H9 (cell line): ENCODE measurements around the gene PDHB. TPM values are rescaled to one million over a fixed set of nuclear protein-coding genes. Genes with fewer than 3 reads are reported as not detected.

Source experiments
- DNase-seq: peaks from one replicate; pipeline ENCODE4 v3.0.0-alpha.2; 2017
- H2AFZ ChIP-seq: one replicate; pipeline ENCODE4 v1.6.1; 2013; ENCODE audit warnings: mild to moderate bottlenecking, low read length, control low read depth, moderate library complexity
- H2AK5ac ChIP-seq: 2 replicates; pipeline ENCODE4 v1.6.1; 2013; ENCODE audit warnings: low read length, control low read depth, mixed read lengths; ENCODE audit not compliant: insufficient read length
- H2BK120ac ChIP-seq: one replicate; pipeline ENCODE4 v1.6.1; 2013; ENCODE audit warnings: low read depth, mild to moderate bottlenecking, low read length, control low read depth, inconsistent platforms; ENCODE audit not compliant: poor library complexity, severe bottlenecking
- H2BK12ac ChIP-seq: 2 replicates; pipeline ENCODE4 v1.6.1; 2013; ENCODE audit warnings: low read length, control low read depth, mixed read lengths, low read depth; ENCODE audit not compliant: insufficient read length
- H2BK15ac ChIP-seq: 2 replicates; pipeline ENCODE4 v1.6.1; 2013; ENCODE audit warnings: low read depth, low read length, control low read depth
- H2BK20ac ChIP-seq: one replicate; pipeline ENCODE4 v1.6.1; 2013; ENCODE audit warnings: low read depth, mild to moderate bottlenecking, low read length, control low read depth, inconsistent platforms; ENCODE audit not compliant: poor library complexity, severe bottlenecking
- H2BK5ac ChIP-seq: 2 replicates; pipeline ENCODE4 v1.6.1; 2013; ENCODE audit warnings: low read length, control low read depth, mixed read lengths; ENCODE audit not compliant: insufficient read length
- H3K14ac ChIP-seq: 2 replicates; pipeline ENCODE4 v1.6.1; 2013; ENCODE audit warnings: low read length, control low read depth; ENCODE audit not compliant: insufficient read depth
- H3K18ac ChIP-seq: 2 replicates; pipeline ENCODE4 v1.6.1; 2013; ENCODE audit warnings: low read depth, mild to moderate bottlenecking, mixed read lengths, low read length, control low read depth; ENCODE audit not compliant: insufficient read length
- H3K23ac ChIP-seq: 2 replicates; pipeline ENCODE4 v1.6.1; 2013; ENCODE audit warnings: low read length, control low read depth, mixed read lengths, low read depth; ENCODE audit not compliant: insufficient read length
- H3K23me2 ChIP-seq: 2 replicates; pipeline ENCODE4 v1.6.1; 2013; ENCODE audit warnings: low read depth, mild to moderate bottlenecking, mixed read lengths, low read length, control low read depth; ENCODE audit not compliant: insufficient read length, poor library complexity, severe bottlenecking
- H3K27ac ChIP-seq: 2 replicates; pipeline ENCODE4 v1.5.1; 2013; ENCODE audit warnings: low read length, control low read depth, mixed read lengths, low read depth; ENCODE audit not compliant: insufficient read length
- H3K27me3 ChIP-seq: 2 replicates; pipeline ENCODE4 v1.6.1; 2013; ENCODE audit warnings: low read length, control low read depth, inconsistent platforms; ENCODE audit not compliant: insufficient read depth
- H3K4ac ChIP-seq: 2 replicates; pipeline ENCODE4 v1.6.1; 2013; ENCODE audit warnings: low read depth, mild to moderate bottlenecking, control low read depth, inconsistent platforms, low read length, moderate library complexity
- H3K4me1 ChIP-seq: 2 replicates; pipeline ENCODE4 v1.6.1; 2013; ENCODE audit warnings: low read length, control low read depth, inconsistent platforms; ENCODE audit not compliant: insufficient read depth
- H3K4me2 ChIP-seq: 2 replicates; pipeline ENCODE4 v1.6.1; 2013; ENCODE audit warnings: low read length, control low read depth, mixed read lengths; ENCODE audit not compliant: insufficient read length, insufficient read depth
- H3K56ac ChIP-seq: 2 replicates; pipeline ENCODE4 v1.6.1; 2013; ENCODE audit warnings: low read depth, mild to moderate bottlenecking, mixed read lengths, low read length, control low read depth; ENCODE audit not compliant: insufficient read length
- H3K79me1 ChIP-seq: 2 replicates; pipeline ENCODE4 v1.6.1; 2013; ENCODE audit warnings: low read depth, mild to moderate bottlenecking, moderate library complexity, low read length, control low read depth, inconsistent platforms; ENCODE audit not compliant: insufficient read depth, poor library complexity, severe bottlenecking
- H3K79me2 ChIP-seq: 2 replicates; pipeline ENCODE4 v1.6.1; 2013; ENCODE audit warnings: low read length, control low read depth, inconsistent platforms; ENCODE audit not compliant: insufficient read depth
- H3K9ac ChIP-seq: 2 replicates; pipeline ENCODE4 v1.6.1; 2013; ENCODE audit warnings: low read length, control low read depth, mixed read lengths; ENCODE audit not compliant: insufficient read length; ENCODE audit errors: extremely low read depth
- H3K9me3 ChIP-seq: one replicate; pipeline ENCODE4 v1.6.1; 2013; ENCODE audit warnings: low read depth, low read length, inconsistent platforms; ENCODE audit not compliant: control insufficient read depth
- H3T11ph ChIP-seq: one replicate; pipeline ENCODE4 v1.6.1; 2013; ENCODE audit warnings: mild to moderate bottlenecking, low read length, control low read depth, inconsistent platforms
- H4K20me1 ChIP-seq: one replicate; pipeline ENCODE4 v1.6.1; 2013; ENCODE audit not compliant: control insufficient read depth, insufficient read length, insufficient read depth
- H4K5ac ChIP-seq: 2 replicates; pipeline ENCODE4 v1.6.1; 2013; ENCODE audit warnings: low read depth, mild to moderate bottlenecking, mixed read lengths, low read length, control low read depth; ENCODE audit not compliant: insufficient read length
- H4K8ac ChIP-seq: replicated peaks from 2 replicates; pipeline ENCODE4 v1.6.1; 2013; ENCODE audit warnings: low read length, control low read depth, mixed read lengths, low read depth; ENCODE audit not compliant: insufficient read length
- H4K91ac ChIP-seq: 2 replicates; pipeline ENCODE4 v1.6.1; 2013; ENCODE audit warnings: low read depth, mild to moderate bottlenecking, moderate library complexity, mixed read lengths, low read length, control low read depth; ENCODE audit not compliant: insufficient read length
- H3K27ac Mint-ChIP-seq, 3 experiments: 2 replicates in 2 of 3; 3 replicates in 1 of 3; pipeline ENCODE4 v1.8.0; 2020 to 2021; ENCODE audit warnings: mixed read lengths in 3 of 3, mild to moderate bottlenecking in 1 of 3, moderate library complexity in 1 of 3
- H3K27me3 Mint-ChIP-seq: 2 replicates; pipeline ENCODE4 v1.8.0; 2021; ENCODE audit warnings: low read depth, mild to moderate bottlenecking, moderate library complexity, mixed read lengths
- H3K36me3 Mint-ChIP-seq, 3 experiments: 2 replicates in 2 of 3; 3 replicates in 1 of 3; pipeline ENCODE4 v1.8.0; 2020 to 2021; ENCODE audit warnings: low read depth in 3 of 3, mixed read lengths in 3 of 3; ENCODE audit not compliant: insufficient read depth in 1 of 3
- H3K4me1 Mint-ChIP-seq, 2 experiments: 2 replicates each; pipeline ENCODE4 v1.8.0; 2020; ENCODE audit warnings: mixed read lengths in 2 of 2
- H3K4me3 Mint-ChIP-seq, 2 experiments: 2 replicates in 1 of 2; 3 replicates in 1 of 2; pipeline ENCODE4 v1.8.0; 2020 to 2021; ENCODE audit warnings: mild to moderate bottlenecking in 2 of 2, mixed read lengths in 2 of 2, moderate library complexity in 1 of 2
- H3K9me3 Mint-ChIP-seq, 2 experiments: 2 replicates in 1 of 2; 3 replicates in 1 of 2; pipeline ENCODE4 v1.8.0; 2020; ENCODE audit warnings: mild to moderate bottlenecking in 2 of 2, mixed read lengths in 2 of 2, moderate library complexity in 1 of 2
- WGBS: extraction: QIAGEN DNeasy Blood & Tissue Kit; methylation state at CpG from one replicate; pipeline ENCODE4 v1.1.7; 2013; ENCODE audit warnings: missing lambda C conversion rate, low lambda C conversion rate, mixed read lengths; ENCODE audit not compliant: insufficient read length; ENCODE audit errors: extremely low coverage; 5-methylcytosine and 5-hydroxymethylcytosine counted together
- total RNA-seq: library from RNA; stranded (reverse); gene quantifications from 2 replicates; pipeline ENCODE4 v1.2.1, GENCODE V29; 2021
- TF ChIP-seq, protein P1 (sequence below): fragments of 200-600 bp; sonication (generic); conservative IDR thresholded peaks from 3 replicates; pipeline ENCODE4 v1.8.0; 2021; ENCODE audit warnings: antibody characterized with exemption, mild to moderate bottlenecking

The PDHB gene
- total RNA-seq, 1 experiment from 2014 or later = 132 TPM

DNA sequence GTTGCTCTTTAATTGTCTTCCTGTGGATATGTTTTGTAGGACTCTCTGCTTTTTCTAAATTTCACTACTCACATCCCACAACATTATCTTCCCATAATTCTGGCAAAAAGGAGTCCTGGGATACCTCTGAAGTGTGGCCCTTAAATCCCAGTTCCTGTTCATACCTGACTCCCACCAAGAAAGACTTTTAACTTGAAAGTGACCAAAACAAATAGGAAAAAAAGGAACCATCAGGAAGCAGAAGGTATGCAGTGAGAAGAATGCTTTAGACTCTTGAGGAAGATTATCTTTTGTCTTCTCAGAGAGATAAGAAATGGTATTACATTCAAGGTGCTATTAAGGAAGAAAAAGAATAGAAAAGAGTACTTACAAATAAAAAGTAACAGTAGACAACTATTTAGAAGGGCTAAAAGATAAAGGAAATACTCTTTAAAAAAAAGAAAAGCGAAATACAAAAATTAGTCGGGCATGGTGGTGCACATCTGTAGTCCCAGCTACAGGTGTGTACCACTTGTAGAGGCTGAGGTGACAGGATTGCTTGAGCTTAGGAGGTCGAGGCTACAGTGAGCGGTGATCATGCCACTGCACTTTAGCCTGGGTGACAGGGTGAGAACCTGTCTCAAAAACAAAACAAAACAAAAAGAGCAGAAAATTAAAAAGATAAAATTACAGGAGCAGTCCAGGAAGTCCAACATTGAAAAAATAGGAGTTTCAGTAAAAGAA, 54.1 kb downstream of the PDHB start:
- DNase-seq = no peak
- TF ChIP-seq, protein P1, sequence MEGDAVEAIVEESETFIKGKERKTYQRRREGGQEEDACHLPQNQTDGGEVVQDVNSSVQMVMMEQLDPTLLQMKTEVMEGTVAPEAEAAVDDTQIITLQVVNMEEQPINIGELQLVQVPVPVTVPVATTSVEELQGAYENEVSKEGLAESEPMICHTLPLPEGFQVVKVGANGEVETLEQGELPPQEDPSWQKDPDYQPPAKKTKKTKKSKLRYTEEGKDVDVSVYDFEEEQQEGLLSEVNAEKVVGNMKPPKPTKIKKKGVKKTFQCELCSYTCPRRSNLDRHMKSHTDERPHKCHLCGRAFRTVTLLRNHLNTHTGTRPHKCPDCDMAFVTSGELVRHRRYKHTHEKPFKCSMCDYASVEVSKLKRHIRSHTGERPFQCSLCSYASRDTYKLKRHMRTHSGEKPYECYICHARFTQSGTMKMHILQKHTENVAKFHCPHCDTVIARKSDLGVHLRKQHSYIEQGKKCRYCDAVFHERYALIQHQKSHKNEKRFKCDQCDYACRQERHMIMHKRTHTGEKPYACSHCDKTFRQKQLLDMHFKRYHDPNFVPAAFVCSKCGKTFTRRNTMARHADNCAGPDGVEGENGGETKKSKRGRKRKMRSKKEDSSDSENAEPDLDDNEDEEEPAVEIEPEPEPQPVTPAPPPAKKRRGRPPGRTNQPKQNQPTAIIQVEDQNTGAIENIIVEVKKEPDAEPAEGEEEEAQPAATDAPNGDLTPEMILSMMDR = no peak

More for the DNA sequence above, 54.1 kb downstream of the PDHB start:
- Histone ChIP-seq H2BK12ac (no peak overlapping the region), H3T11ph (no peak overlapping the region), H2BK120ac (no peak overlapping the region), H3K4ac (no peak overlapping the region), H3K4me2 (no peak overlapping the region), H3K56ac (no peak overlapping the region), H3K79me2 (no peaks in the 10 kb centered on the region), H3K9ac (no peak overlapping the region), H2BK20ac (no peak overlapping the region), H3K79me1 (no peaks in the 10 kb centered on the region), H2AK5ac (no peak overlapping the region), H4K5ac (no peak overlapping the region), H3K27me3 (no peaks in the 10 kb centered on the region), H3K18ac (no peak overlapping the region), H2BK15ac (no peak overlapping the region), H4K20me1 (no peaks in the 10 kb centered on the region), H4K8ac (no peak overlapping the region), H2BK5ac (no peak overlapping the region), H3K14ac (no peak overlapping the region), H3K23ac (no peak overlapping the region), H3K27ac (no peak overlapping the region), H3K9me3 (no peaks in the 10 kb centered on the region), H3K4me1 (no peaks in the 10 kb centered on the region), H3K23me2 (no peaks in the 10 kb centered on the region), H4K91ac (no peak overlapping the region), H2AFZ (no peak overlapping the region)
- Mint-ChIP-seq H3K4me1 (peaks cover 10 to 11% of the 10 kb centered on the region in 2 experiments), H3K36me3 (no peaks in the 10 kb centered on the region), H3K4me3 (no peak overlapping the region), H3K27ac (peak overlapping the region in 1 of 3 experiments; percentile 66; a peak in 1 of 7 replicates), H3K27me3 (no peaks in the 10 kb centered on the region), H3K9me3 (no peaks in the 10 kb centered on the region)
- no CpG with 5 or more reads among the region's 4 CpGs for WGBS
